Esophagus muscularis mucosa (tissue), 4 donors: ENCODE results near the gene RBMS1.

ENCODE experiments used
- CTCF ChIP-seq, 3 experiments: fragments of 200-600 bp in 2 of 3; fragments of 450-650 bp in 1 of 3; sonication (generic) in 2 of 3; IDR thresholded peaks; one replicate each; pipeline ENCODE4 v1.5.1; 2017 to 2019; ENCODE audit warnings: antibody characterized with exemption in 3 of 3, mild to moderate bottlenecking in 2 of 3, moderate library complexity in 1 of 3
- EP300 ChIP-seq: sonication (generic); formaldehyde crosslinking; IDR thresholded peaks from one replicate; pipeline ENCODE4 v1.6.1; 2017; ENCODE audit warnings: antibody characterized with exemption
- POLR2A ChIP-seq: fragments of 450-650 bp; IDR thresholded peaks from one replicate; pipeline ENCODE4 v1.6.1; 2017; ENCODE audit warnings: antibody characterized with exemption, moderate library complexity, mild to moderate bottlenecking, low read depth
- POLR2AphosphoS5 ChIP-seq, 2 donors: sonication (generic); formaldehyde crosslinking; IDR thresholded peaks; one replicate each; pipeline ENCODE4 v1.6.1; 2017; ENCODE audit warnings: antibody characterized with exemption in 2 of 2

- no peak for TF ChIP-seq CTCF (IDR thresholded peaks at IDR 0.05)
- no peak for TF ChIP-seq POLR2AphosphoS5 (IDR thresholded peaks at IDR 0.05)
- TF ChIP-seq EP300 = no peak
- no peak for TF ChIP-seq POLR2A
Observed at GRCh38 chr2:160261732-160262131, 231.9 kb downstream of the RBMS1 start.
